HL-60 (cell line): ENCODE data around the gene KLHL25.

Experiments used
- DNase-seq, 2 experiments: peaks; one replicate each; pipeline ENCODE4 v3.0.0-alpha.2; 2010 to 2020; ENCODE audit warnings: low read depth in 1 of 2, low spot score in 1 of 2
- H3K27ac ChIP-seq: fragments of 250-450 bp; sonication (Bioruptor Pico); replicated peaks from 2 replicates; pipeline ENCODE4 v1.5.1; 2020; ENCODE audit warnings: mild to moderate bottlenecking, moderate library complexity
- H3K27me3 ChIP-seq: fragments of 250-450 bp; sonication (Bioruptor Pico); 2 replicates; pipeline ENCODE4 v1.5.1; 2021; ENCODE audit warnings: mild to moderate bottlenecking, moderate library complexity; ENCODE audit not compliant: insufficient read depth, poor library complexity, severe bottlenecking
- H3K4me3 ChIP-seq: replicated peaks from 2 replicates; pipeline ENCODE4 v1.5.1; 2011; ENCODE audit warnings: mild to moderate bottlenecking, control low read depth, low read length; ENCODE audit not compliant: insufficient read depth
- GABPA ChIP-seq: IDR thresholded peaks from 2 replicates; pipeline ENCODE4 v1.6.1; 2012; ENCODE audit warnings: low read depth
- POLR2AphosphoS5 ChIP-seq: IDR thresholded peaks from 2 replicates; pipeline ENCODE4 v1.6.1; 2012; ENCODE audit warnings: low read depth
- REST ChIP-seq: IDR thresholded peaks from 2 replicates; pipeline ENCODE4 v1.6.1; 2012; ENCODE audit warnings: low read depth; ENCODE audit not compliant: insufficient replicate concordance
- SPI1 ChIP-seq: IDR thresholded peaks from 2 replicates; pipeline ENCODE4 v1.6.1; 2012; ENCODE audit warnings: low read depth, mild to moderate bottlenecking, borderline replicate concordance
- TF ChIP-seq, protein P1 (sequence below): IDR thresholded peaks from one replicate; pipeline ENCODE4 v1.5.1; 2011; ENCODE audit warnings: low read length, control low read depth, inconsistent platforms; ENCODE audit not compliant: insufficient read depth

The KLHL25 gene

DNA sequence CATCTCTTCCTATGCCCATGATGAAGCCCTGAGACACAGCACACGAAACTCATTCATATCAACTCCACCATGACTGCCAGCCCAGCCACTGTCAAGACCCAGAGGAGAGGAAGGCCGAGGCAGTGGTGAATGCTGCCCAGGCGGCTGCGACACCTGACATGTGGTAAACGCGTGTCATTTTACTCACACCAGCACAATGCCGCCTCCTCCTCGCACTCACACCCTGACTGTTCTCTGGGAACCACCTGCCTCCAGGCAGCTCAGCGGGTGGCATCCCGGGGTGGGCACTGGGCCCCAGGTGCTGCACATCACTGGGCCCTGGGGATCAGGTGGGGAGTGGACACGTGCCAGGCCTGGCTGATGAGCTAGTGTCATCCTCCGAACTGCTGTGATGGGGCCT is 21.5 kb downstream of the KLHL25 start:
- Histone ChIP-seq H3K4me3 (no peak overlapping the region), H3K27ac (no peak overlapping the region), H3K27me3 (no peaks in the 10 kb centered on the region)
- DNase-seq: no peak
- TF ChIP-seq SPI1: no peak
- no peak for TF ChIP-seq REST
- TF ChIP-seq, protein P1, sequence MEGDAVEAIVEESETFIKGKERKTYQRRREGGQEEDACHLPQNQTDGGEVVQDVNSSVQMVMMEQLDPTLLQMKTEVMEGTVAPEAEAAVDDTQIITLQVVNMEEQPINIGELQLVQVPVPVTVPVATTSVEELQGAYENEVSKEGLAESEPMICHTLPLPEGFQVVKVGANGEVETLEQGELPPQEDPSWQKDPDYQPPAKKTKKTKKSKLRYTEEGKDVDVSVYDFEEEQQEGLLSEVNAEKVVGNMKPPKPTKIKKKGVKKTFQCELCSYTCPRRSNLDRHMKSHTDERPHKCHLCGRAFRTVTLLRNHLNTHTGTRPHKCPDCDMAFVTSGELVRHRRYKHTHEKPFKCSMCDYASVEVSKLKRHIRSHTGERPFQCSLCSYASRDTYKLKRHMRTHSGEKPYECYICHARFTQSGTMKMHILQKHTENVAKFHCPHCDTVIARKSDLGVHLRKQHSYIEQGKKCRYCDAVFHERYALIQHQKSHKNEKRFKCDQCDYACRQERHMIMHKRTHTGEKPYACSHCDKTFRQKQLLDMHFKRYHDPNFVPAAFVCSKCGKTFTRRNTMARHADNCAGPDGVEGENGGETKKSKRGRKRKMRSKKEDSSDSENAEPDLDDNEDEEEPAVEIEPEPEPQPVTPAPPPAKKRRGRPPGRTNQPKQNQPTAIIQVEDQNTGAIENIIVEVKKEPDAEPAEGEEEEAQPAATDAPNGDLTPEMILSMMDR: no peak
- no peak for TF ChIP-seq GABPA
- no peak for TF ChIP-seq POLR2AphosphoS5

DNA sequence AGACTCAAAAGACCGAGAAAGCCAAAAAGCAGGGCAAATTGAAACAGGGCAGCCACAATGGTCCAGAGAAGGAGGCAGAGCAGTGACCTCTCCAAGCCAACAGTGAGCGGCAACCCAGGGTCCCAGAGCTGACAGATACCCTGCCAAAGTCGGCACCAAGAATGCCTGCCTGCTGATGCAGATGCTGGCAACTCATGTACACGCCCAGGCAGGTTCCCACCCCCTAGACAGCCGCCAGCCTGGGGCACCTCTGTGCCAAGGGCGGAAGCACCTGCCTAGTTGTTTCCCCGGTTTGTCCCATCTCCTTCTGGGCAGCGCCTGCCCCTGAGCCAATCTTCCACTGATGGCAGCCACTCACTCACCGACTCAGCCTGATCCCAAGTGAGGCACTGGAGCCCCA is 22.1 kb downstream of the KLHL25 start:
- no peaks in the 10 kb centered on the region for H3K27me3 ChIP-seq
- no peak for TF ChIP-seq REST
- no peak for DNase-seq
- no peak overlapping the region for H3K4me3 ChIP-seq
- H3K27ac ChIP-seq: no peak overlapping the region

- DNase-seq: no peak
Measured at GRCh38 chr15:85771781-85772445, 22.8 kb downstream of the KLHL25 start.

More at GRCh38 chr15:85771781-85772445, 22.8 kb downstream of the KLHL25 start:
- Histone ChIP-seq H3K27me3 (no peaks in the 10 kb centered on the region), H3K4me3 (no peak overlapping the region), H3K27ac (no peak overlapping the region)
- no peak for TF ChIP-seq SPI1
- no peak for TF ChIP-seq GABPA
- TF ChIP-seq REST: no peak
- TF ChIP-seq POLR2AphosphoS5: no peak
- TF ChIP-seq, protein P1: no peak
